Activated naive CD8-positive, alpha-beta T cell treated with anti-CD3 and anti-CD28 coated beads, Interleukin-2, amount 50 U/mL, for 16 hours (primary cell): ENCODE measurements around the gene USP17L15.
"Not testable (repeated sequence)": the region's sequence is repeated elsewhere in the genome, so short reads cannot be mapped to it uniquely, and the experiment has no call there.

Source experiments
- DNase-seq: peaks from one replicate; pipeline ENCODE4 v3.0.0-alpha.2; 2020; ENCODE audit warnings: low read depth, low spot score

Gene USP17L15, protein sequence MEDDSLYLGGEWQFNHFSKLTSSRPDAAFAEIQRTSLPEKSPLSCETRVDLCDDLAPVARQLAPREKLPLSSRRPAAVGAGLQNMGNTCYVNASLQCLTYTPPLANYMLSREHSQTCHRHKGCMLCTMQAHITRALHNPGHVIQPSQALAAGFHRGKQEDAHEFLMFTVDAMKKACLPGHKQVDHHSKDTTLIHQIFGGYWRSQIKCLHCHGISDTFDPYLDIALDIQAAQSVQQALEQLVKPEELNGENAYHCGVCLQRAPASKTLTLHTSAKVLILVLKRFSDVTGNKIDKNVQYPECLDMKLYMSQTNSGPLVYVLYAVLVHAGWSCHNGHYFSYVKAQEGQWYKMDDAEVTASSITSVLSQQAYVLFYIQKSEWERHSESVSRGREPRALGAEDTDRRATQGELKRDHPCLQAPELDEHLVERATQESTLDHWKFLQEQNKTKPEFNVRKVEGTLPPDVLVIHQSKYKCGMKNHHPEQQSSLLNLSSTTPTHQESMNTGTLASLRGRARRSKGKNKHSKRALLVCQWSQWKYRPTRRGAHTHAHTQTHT

DNA sequence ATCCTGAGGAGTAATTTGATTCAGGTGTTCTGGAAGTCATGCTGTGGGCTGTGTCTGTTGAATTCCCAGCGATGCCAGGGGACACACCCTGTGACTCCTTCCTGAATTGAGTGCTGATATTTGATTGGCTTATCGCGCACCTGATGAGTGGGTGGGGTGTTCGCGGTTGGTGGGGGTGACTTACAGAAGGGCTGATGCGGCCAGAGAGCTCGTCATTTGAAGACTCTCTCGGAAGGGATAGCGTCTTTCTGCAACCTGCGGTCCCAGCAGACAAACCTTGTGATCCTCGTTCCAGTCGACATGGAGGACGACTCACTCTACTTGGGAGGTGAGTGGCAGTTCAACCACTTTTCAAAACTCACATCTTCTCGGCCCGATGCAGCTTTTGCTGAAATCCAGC, at the start of gene USP17L15:
Gene USP17L15, plus strand, starts transcription at position 301 of the 400 bp plus-strand sequence. Its CDS starts 0 bp downstream, at position 301.
- not testable (repeated sequence) for DNase-seq

GRCh38 chr4:9210357-9210756, 23.8 kb upstream of the USP17L15 start, which contains the start of gene USP17L10:
USP17L10 (plus strand) TSS chr4:9210657; CDS start chr4:9210657, 0 bp downstream.
- DNase-seq = not testable (repeated sequence)

- DNase-seq = not testable (repeated sequence)
Observed at GRCh38 chr4:9214701-9215100, 19.5 kb upstream of the USP17L15 start.

- not testable (repeated sequence) for DNase-seq
Observed at GRCh38 chr4:9215105-9215504, 19.1 kb upstream of the USP17L15 start, which contains the start of gene USP17L11. USP17L11 (plus strand) TSS chr4:9215405; CDS start chr4:9215405, 0 bp downstream.

- DNase-seq = not testable (repeated sequence)
Observed at GRCh38 chr4:9219852-9220251, 14.3 kb upstream of the USP17L15 start, which contains the start of gene USP17L12. USP17L12 (plus strand) TSS chr4:9220152; CDS start chr4:9220152, 0 bp downstream.

GRCh38 chr4:9224596-9224995, 9.6 kb upstream of the USP17L15 start, which contains the start of gene USP17L13:
USP17L13 (plus strand) TSS chr4:9224896; CDS start chr4:9224896, 0 bp downstream.
- DNase-seq = not testable (repeated sequence)

GRCh38 chr4:9230249-9230648, 3.9 kb upstream of the USP17L15 start:
- not testable (repeated sequence) for DNase-seq

DNA sequence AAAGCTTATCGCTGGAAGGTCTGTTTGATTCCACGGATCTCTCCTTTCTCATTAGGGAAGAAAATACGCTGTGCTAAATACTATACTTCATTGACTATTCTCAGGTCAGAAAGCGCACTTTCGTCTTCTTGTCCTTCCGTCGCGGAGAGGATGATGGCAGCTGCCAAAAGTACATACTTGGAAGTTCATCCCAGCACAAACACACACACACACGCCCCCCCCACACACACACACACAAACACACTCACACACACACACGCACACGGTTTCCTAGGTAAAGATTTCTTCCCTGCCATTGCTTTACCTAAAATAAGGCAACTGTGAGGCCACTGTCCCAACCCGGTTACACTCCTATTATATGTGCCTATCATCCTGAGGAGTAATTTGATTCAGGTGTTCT, 4.3 kb downstream of the USP17L15 start:
- DNase-seq = not testable (repeated sequence)

DNA sequence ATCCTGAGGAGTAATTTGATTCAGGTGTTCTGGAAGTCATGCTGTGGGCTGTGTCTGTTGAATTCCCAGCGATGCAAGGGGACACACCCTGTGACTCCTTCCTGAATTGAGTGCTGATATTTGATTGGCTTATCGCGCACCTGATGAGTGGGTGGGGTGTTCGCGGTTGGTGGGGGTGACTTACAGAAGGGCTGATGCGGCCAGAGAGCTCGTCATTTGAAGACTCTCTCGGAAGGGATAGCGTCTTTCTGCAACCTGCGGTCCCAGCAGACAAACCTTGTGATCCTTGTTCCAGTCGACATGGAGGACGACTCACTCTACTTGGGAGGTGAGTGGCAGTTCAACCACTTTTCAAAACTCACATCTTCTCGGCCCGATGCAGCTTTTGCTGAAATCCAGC, 9.4 kb downstream of the USP17L15 start, which contains the start of gene USP17L17:
Gene USP17L17, plus strand, starts transcription at position 301 of the 400 bp plus-strand sequence. Its CDS starts 0 bp downstream, at position 301.
- not testable (repeated sequence) for DNase-seq

- DNase-seq = not testable (repeated sequence)
Observed at GRCh38 chr4:9247953-9248680, 13.9 kb downstream of the USP17L15 start, which contains the start of gene USP17L18. USP17L18 (plus strand) TSS chr4:9248630; CDS start chr4:9248630, 0 bp downstream.

DNA sequence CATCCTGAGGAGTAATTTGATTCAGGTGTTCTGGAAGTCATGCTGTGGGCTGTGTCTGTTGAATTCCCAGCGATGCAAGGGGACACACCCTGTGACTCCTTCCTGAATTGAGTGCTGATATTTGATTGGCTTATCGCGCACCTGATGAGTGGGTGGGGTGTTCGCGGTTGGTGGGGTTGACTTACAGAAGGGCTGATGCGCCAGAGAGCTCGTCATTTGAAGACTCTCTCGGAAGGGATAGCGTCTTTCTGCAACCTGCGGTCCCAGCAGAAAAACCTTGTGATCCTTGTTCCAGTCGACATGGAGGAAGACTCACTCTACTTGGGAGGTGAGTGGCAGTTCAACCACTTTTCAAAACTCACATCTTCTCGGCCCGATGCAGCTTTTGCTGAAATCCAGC, 18.9 kb downstream of the USP17L15 start, which contains the start of gene USP17L19:
Gene USP17L19, plus strand, starts transcription at position 301 of the 400 bp plus-strand sequence. Its CDS starts 0 bp downstream, at position 301.
- not testable (repeated sequence) for DNase-seq

GRCh38 chr4:9257824-9258223, 23.6 kb downstream of the USP17L15 start, which contains the start of gene USP17L20:
USP17L20 (plus strand) TSS chr4:9258124; CDS start chr4:9258124, 0 bp downstream.
- DNase-seq = not testable (repeated sequence)

GRCh38 chr4:9262572-9262971, 28.4 kb downstream of the USP17L15 start, which contains the start of gene USP17L21:
USP17L21 (plus strand) TSS chr4:9262872; CDS start chr4:9262872, 0 bp downstream.
- not testable (repeated sequence) for DNase-seq

DNA sequence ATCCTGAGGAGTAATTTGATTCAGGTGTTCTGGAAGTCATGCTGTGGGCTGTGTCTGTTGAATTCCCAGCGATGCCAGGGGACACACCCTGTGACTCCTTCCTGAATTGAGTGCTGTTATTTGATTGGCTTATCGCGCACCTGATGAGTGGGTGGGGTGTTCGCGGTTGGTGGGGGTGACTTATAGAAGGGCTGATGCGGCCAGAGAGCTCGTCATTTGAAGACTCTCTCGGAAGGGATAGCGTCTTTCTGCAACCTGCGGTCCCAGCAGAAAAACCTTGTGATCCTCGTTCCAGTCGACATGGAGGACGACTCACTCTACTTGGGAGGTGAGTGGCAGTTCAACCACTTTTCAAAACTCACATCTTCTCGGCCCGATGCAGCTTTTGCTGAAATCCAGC, 33.1 kb downstream of the USP17L15 start, which contains the start of gene USP17L22:
Gene USP17L22, plus strand, starts transcription at position 301 of the 400 bp plus-strand sequence. Its CDS starts 0 bp downstream, at position 301.
- DNase-seq = not testable (repeated sequence)

GRCh38 chr4:9271719-9272118, 37.5 kb downstream of the USP17L15 start:
- not testable (repeated sequence) for DNase-seq
